Astrocyte (in vitro differentiated cells and primary cell): ENCODE data around the gene TIGD1. TPM values are rescaled to one million over a fixed set of nuclear protein-coding genes. Genes with fewer than 3 reads are reported as not detected.

ENCODE experiments used
- DNase-seq: peaks from one replicate; pipeline ENCODE4 v3.0.0-alpha.2; 2010; ENCODE audit warnings: low read depth
- FAIRE-seq: peaks from 2 replicates; lab custom pipeline; 2011; peaks lifted over from hg19 to GRCh38; lab: Jason Lieb, UNC
- H2AFZ ChIP-seq: 2 replicates; pipeline ENCODE4 v1.6.0; 2012; ENCODE audit warnings: low read depth, low read length, inconsistent platforms
- H3K27ac ChIP-seq: 2 replicates; pipeline ENCODE4 v1.5.1; 2011; ENCODE audit warnings: low read depth, low read length, inconsistent platforms
- H3K27me3 ChIP-seq: 2 replicates; pipeline ENCODE4 v1.6.0; 2011; ENCODE audit warnings: low read length, inconsistent platforms; ENCODE audit not compliant: insufficient read depth
- H3K36me3 ChIP-seq: 2 replicates; pipeline ENCODE4 v1.5.1; 2011; ENCODE audit warnings: low read length, inconsistent platforms; ENCODE audit not compliant: insufficient read depth
- H3K4me1 ChIP-seq: 2 replicates; pipeline ENCODE4 v1.5.1; 2011; ENCODE audit warnings: low read length, inconsistent platforms; ENCODE audit not compliant: insufficient read depth
- H3K4me2 ChIP-seq: 2 replicates; pipeline ENCODE4 v1.6.0; 2012; ENCODE audit warnings: low read length, inconsistent platforms
- H3K4me3 ChIP-seq: 2 replicates; pipeline ENCODE4 v1.5.1; 2011; ENCODE audit warnings: low read depth, mild to moderate bottlenecking, low read length, inconsistent platforms; ENCODE audit not compliant: insufficient read depth
- H3K79me2 ChIP-seq: 2 replicates; pipeline ENCODE4 v1.6.0; 2012; ENCODE audit warnings: mild to moderate bottlenecking, low read length, inconsistent platforms; ENCODE audit not compliant: insufficient read depth
- H3K9ac ChIP-seq: 2 replicates; pipeline ENCODE4 v1.6.0; 2012; ENCODE audit warnings: mild to moderate bottlenecking, low read length, inconsistent platforms
- H3K9me3 ChIP-seq: 2 replicates; pipeline ENCODE4 v1.5.1; 2012; ENCODE audit warnings: low read depth, mild to moderate bottlenecking, low read length, inconsistent platforms; ENCODE audit not compliant: insufficient read depth
- H4K20me1 ChIP-seq: 2 replicates; pipeline ENCODE4 v1.6.0; 2012; ENCODE audit warnings: low read length, inconsistent platforms; ENCODE audit not compliant: insufficient read depth
- H3K27ac Mint-ChIP-seq: one replicate; pipeline ENCODE4 v1.8.0; 2021; ENCODE audit warnings: mild to moderate bottlenecking, mixed read lengths; ENCODE audit not compliant: unreplicated experiment
- H3K27me3 Mint-ChIP-seq: one replicate; pipeline ENCODE4 v1.8.0; 2021; ENCODE audit warnings: low read depth, mixed read lengths; ENCODE audit not compliant: unreplicated experiment
- H3K36me3 Mint-ChIP-seq: one replicate; pipeline ENCODE4 v1.8.0; 2021; ENCODE audit warnings: low read depth, mixed read lengths; ENCODE audit not compliant: unreplicated experiment
- H3K4me1 Mint-ChIP-seq: one replicate; pipeline ENCODE4 v1.8.0; 2021; ENCODE audit warnings: low read depth, mixed read lengths; ENCODE audit not compliant: unreplicated experiment
- H3K4me3 Mint-ChIP-seq: one replicate; pipeline ENCODE4 v1.8.0; 2021; ENCODE audit warnings: mild to moderate bottlenecking, moderate library complexity, mixed read lengths; ENCODE audit not compliant: unreplicated experiment
- H3K9me3 Mint-ChIP-seq: one replicate; pipeline ENCODE4 v1.8.0; 2021; ENCODE audit warnings: mild to moderate bottlenecking, mixed read lengths; ENCODE audit not compliant: unreplicated experiment
- EZH2 ChIP-seq: IDR thresholded peaks from 2 replicates; pipeline ENCODE4 v1.6.1; 2012; ENCODE audit warnings: mild to moderate bottlenecking, low read length, inconsistent platforms; ENCODE audit not compliant: insufficient read depth
- total RNA-seq: library from RNA; stranded (reverse); gene quantifications from 2 replicates; pipeline ENCODE4 v1.2.1, GENCODE V29; 2021
- TF ChIP-seq, protein P1 (sequence below): IDR thresholded peaks from 2 replicates; pipeline ENCODE4 v1.5.1; 2011; ENCODE audit warnings: low read depth, mild to moderate bottlenecking, inconsistent platforms, low read length, moderate library complexity; ENCODE audit not compliant: insufficient read depth

TIGD1 gene
- total RNA-seq, 1 donor from 2014 or later: 6.5 TPM

DNA sequence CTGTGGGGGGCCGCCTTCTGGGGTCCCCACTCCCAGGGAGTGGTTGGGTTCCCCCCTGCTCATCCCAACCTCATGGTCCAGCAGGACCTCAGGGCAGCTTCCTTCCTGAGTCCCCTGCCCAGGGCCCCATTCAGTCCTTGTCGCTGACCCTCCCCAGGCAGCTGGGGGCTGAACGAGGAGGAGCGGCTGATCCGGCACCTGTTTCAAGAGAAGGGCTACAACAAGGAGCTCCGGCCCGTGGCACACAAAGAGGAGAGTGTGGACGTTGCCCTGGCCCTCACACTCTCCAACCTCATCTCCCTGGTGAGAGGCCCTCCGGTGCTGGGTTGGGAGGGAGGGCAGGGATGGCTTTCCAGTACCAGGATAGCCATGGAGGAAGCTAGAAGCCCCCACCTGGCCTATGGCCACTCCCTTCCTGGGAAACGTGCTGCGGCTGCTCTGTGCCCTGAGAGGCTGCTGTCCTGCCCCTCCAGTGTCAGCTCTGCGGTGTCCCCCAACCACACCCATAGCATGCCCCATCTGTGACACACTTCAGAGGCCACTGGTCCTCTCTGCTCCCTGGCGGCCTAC lies 23.9 kb downstream of the TIGD1 start:
- FAIRE-seq (no peak), DNase-seq (no peak)
- Histone ChIP-seq H3K4me1 (no peaks in the 10 kb centered on the region), H4K20me1 (peaks cover 5% of the 10 kb centered on the region), H3K9ac (no peak overlapping the region), H3K27ac (no peak overlapping the region), H3K4me3 (no peak overlapping the region), H3K36me3 (no peaks in the 10 kb centered on the region), H2AFZ (no peak overlapping the region), H3K4me2 (no peak overlapping the region), H3K9me3 (no peaks in the 10 kb centered on the region), H3K27me3 (peaks cover 26% of the 10 kb centered on the region), H3K79me2 (no peaks in the 10 kb centered on the region)
- Mint-ChIP-seq H3K27me3 (peaks cover 43% of the 10 kb centered on the region), H3K9me3 (no peaks in the 10 kb centered on the region), H3K4me3 (no peak overlapping the region), H3K4me1 (peaks cover 3% of the 10 kb centered on the region), H3K36me3 (no peaks in the 10 kb centered on the region), H3K27ac (no peak overlapping the region)
- TF ChIP-seq, protein P1, sequence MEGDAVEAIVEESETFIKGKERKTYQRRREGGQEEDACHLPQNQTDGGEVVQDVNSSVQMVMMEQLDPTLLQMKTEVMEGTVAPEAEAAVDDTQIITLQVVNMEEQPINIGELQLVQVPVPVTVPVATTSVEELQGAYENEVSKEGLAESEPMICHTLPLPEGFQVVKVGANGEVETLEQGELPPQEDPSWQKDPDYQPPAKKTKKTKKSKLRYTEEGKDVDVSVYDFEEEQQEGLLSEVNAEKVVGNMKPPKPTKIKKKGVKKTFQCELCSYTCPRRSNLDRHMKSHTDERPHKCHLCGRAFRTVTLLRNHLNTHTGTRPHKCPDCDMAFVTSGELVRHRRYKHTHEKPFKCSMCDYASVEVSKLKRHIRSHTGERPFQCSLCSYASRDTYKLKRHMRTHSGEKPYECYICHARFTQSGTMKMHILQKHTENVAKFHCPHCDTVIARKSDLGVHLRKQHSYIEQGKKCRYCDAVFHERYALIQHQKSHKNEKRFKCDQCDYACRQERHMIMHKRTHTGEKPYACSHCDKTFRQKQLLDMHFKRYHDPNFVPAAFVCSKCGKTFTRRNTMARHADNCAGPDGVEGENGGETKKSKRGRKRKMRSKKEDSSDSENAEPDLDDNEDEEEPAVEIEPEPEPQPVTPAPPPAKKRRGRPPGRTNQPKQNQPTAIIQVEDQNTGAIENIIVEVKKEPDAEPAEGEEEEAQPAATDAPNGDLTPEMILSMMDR: no peak
- no peak for TF ChIP-seq EZH2

GRCh38 chr2:232525791-232526371 lies 24.5 kb downstream of the TIGD1 start, which contains the start of gene CHRND:
Gene CHRND (plus strand): TSS chr2:232526160. CDS start chr2:232526216, 56 bp downstream.
- Mint-ChIP-seq H3K9me3 (no peaks in the 10 kb centered on the region), H3K27ac (no peak within 1 kb of the TSS), H3K4me1 (peaks cover 4% of the 10 kb centered on the region), H3K27me3 (peaks cover 48% of the 10 kb centered on the region), H3K36me3 (no peaks in the 10 kb centered on the region), H3K4me3 (no peak within 1 kb of the TSS)
- no peaks in the 10 kb centered on the region for H3K36me3 ChIP-seq
- no peak within 1 kb of the TSS for H3K4me3 ChIP-seq
- no peak within 1 kb of the TSS for H2AFZ ChIP-seq
- no peak within 1 kb of the TSS for H3K4me2 ChIP-seq
- H3K9ac ChIP-seq: no peak within 1 kb of the TSS
- no peaks in the 10 kb centered on the region for H3K4me1 ChIP-seq
- H3K27ac ChIP-seq: no peak within 1 kb of the TSS
- peaks cover 5% of the 10 kb centered on the region for H4K20me1 ChIP-seq
- no peaks in the 10 kb centered on the region for H3K9me3 ChIP-seq
- no peak for DNase-seq
- no peaks in the 10 kb centered on the region for H3K79me2 ChIP-seq
- H3K27me3 ChIP-seq: peaks cover 30% of the 10 kb centered on the region
- TF ChIP-seq, protein P1: no peak
- TF ChIP-seq EZH2: peak; percentile 4
- no peak for FAIRE-seq

GRCh38 chr2:232525199-232525598 lies 25.2 kb downstream of the TIGD1 start:
- no peaks in the 10 kb centered on the region for H3K36me3 Mint-ChIP-seq

More at GRCh38 chr2:232525199-232525598, 25.2 kb downstream of the TIGD1 start:
- Histone ChIP-seq H3K9ac (no peak overlapping the region), H3K4me1 (no peaks in the 10 kb centered on the region), H3K36me3 (no peaks in the 10 kb centered on the region), H4K20me1 (peaks cover 5% of the 10 kb centered on the region), H3K4me2 (no peak overlapping the region), H3K4me3 (no peak overlapping the region), H3K27me3 (peaks cover 33% of the 10 kb centered on the region), H3K9me3 (no peaks in the 10 kb centered on the region), H2AFZ (no peak overlapping the region), H3K79me2 (no peaks in the 10 kb centered on the region), H3K27ac (no peak overlapping the region)
- no peak for FAIRE-seq
- no peak overlapping the region for H3K27ac Mint-ChIP-seq
- no peak for DNase-seq
- H3K4me1 Mint-ChIP-seq: peaks cover 4% of the 10 kb centered on the region
- H3K4me3 Mint-ChIP-seq: no peak overlapping the region
- H3K9me3 Mint-ChIP-seq: no peaks in the 10 kb centered on the region
- TF ChIP-seq EZH2: no peak
- peaks cover 48% of the 10 kb centered on the region for H3K27me3 Mint-ChIP-seq
